GM12872 (cell line): ENCODE data around the gene UNC13A.

Source experiments
- TF ChIP-seq, protein P1 (sequence below): IDR thresholded peaks from 3 replicates; pipeline ENCODE4 v1.5.1; 2011; ENCODE audit warnings: low read depth, mild to moderate bottlenecking, low read length, moderate library complexity; ENCODE audit not compliant: insufficient read depth

UNC13A gene

DNA sequence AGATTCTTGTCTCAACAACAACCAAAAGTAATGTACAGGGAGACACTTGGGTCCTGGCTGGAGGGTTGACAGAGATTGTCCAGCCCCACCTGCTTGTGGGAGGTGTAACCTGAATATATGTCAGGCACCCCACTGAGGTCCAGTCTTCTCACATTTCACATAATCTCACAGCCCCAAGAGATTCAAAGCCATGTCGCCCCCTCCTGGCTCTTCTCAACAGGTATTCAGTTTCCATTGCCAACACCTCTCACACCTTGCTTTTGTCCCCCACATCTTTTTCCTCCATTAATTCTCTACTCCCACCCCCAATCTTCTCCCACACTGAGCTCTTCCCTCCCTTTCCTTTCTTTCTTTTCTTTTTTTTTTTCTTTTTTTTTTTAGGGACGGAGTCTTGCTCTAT, 11.2 kb downstream of the UNC13A start:
- TF ChIP-seq, protein P1, sequence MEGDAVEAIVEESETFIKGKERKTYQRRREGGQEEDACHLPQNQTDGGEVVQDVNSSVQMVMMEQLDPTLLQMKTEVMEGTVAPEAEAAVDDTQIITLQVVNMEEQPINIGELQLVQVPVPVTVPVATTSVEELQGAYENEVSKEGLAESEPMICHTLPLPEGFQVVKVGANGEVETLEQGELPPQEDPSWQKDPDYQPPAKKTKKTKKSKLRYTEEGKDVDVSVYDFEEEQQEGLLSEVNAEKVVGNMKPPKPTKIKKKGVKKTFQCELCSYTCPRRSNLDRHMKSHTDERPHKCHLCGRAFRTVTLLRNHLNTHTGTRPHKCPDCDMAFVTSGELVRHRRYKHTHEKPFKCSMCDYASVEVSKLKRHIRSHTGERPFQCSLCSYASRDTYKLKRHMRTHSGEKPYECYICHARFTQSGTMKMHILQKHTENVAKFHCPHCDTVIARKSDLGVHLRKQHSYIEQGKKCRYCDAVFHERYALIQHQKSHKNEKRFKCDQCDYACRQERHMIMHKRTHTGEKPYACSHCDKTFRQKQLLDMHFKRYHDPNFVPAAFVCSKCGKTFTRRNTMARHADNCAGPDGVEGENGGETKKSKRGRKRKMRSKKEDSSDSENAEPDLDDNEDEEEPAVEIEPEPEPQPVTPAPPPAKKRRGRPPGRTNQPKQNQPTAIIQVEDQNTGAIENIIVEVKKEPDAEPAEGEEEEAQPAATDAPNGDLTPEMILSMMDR = peak; percentile 41; the same call in 2 of the 3 replicates

DNA sequence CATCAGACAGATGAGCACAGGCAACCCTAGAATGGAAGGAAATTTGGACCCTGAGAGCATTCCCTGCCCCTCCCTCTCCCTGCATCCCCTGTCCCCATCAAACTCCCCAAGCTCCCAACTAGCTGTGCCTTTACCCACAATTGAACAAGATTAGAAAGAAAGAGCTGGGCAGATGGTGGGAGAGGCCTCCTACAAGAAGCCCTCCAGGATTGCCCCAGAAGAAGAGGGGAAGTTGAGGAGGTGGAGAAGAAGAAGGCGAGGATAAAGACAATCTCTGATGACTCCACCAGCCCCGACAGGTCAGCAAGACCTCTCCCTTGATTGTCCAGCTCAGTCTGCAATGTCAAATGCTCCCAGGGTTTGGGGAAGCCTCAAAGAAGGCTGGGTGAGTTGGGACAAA, 11.9 kb downstream of the UNC13A start:
- TF ChIP-seq, protein P1 = no peak

DNA sequence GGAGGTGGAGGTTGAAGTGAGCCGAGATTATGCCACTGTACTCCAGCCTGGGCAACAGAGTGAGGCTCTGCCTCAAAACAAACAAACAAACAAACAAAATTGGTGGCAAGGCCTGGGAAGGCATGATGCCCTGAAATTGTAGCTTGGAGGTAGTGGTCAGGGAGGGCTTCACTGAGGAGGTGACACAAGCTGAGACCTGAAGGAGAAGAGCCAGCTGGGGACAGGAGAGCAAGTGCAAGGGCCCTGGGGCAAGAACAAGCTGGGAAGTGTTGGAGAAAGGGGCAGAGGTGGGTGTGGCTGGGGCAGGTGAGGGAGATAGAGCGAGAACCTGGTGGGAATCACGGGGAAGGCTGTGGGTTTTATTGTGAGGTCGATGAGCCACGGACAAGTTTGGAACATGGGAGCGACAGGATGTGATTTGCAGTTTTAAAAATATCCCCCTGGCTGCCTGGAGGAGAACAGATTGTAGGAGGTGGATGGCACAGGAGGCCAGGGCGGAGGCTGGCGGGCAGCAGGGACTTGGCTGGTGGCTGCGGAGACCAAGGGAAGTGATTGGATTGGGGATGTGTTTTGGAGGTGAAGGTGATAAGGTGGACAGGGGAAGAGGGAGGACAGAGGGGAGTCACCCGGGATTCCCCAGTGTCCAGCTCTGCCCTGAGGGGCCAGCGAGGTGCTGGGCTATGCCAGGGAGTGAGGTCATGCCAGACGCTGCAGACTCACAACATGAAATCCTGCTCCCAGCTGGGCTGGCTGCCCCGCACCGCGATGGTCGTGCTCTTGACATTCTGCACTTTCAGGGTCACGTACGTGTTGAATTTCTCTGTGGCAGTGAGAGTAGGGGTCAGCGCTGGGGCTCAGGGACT, 14.0 kb downstream of the UNC13A start:
- TF ChIP-seq, protein P1 = no peak

DNA sequence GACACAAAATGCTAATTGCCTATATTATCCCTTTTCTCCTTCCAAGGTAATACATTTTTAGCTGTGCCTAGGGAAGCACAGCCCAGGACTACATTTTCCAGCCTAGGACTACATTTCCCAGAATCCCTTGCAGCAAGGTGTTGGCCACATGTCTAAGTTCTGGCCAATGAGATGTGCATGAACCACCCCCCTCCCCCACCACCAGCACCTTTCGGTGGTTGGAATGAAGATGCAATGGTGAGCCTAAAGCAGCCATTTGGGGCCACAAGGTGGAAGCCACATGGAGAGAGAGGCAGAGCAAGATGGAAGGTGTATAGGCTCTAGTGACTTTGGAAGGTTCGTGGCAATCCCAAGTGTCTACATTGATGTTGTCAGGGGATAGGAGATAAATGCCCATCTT, 16.2 kb downstream of the UNC13A start:
- TF ChIP-seq, protein P1 = no peak

DNA sequence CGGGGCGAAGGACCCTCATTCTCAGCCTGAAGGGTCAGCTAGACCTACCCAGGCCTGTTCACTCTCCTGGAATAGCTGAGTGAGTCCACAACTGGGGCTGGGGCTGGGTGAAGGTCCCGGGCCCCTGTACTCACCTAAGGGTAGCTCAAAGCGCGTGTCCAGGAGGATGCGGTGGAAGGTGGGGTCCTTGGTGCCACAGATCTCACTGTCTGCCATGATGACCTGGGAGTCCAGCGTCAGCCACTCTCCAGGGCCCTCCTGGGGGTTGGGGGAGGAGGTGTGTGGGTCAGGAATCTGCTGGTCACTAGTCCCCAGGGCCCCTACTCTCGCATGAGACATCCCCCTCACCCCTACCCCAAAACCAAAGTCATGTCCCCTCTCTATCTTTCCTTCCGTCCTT, 18.7 kb downstream of the UNC13A start:
- TF ChIP-seq, protein P1 = no peak

DNA sequence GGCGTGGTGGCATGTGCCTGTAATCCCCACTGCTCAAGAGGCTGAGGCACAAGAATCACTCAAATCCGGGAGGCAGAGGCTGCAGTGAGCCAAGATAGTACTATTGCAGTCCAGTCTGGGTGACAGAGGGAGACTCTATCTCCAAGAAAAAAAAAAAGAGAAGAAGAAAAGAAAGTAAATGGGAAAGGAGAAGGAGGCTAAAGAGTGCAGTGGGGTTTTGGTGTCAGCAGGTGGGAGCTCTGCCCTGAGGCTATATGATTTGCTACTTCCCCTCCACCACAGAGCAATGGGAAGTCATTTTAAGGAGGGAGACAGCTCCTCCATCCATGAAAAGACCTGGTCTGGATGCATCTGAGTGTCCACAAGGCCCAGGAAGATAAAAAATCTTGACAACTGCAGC, 23.1 kb downstream of the UNC13A start:
- TF ChIP-seq, protein P1 = no peak

DNA sequence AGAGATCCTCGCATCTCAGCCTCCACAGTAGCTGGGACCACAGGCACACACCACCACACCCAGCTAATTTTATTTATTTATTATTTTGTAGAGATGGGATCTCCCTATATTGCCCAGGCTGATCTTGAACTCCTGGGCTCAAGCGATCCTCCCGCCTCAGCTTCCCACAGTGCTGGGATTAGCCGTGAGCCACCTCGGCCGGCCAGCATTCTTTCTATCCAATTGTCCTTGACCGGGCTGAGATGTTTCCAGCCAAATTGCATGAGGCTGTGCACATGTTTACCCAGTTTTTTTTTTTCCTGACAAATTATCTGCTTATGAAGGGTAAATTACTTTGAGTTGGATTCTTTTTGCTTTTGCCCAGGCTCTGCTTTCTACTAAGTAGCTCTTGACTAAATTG, 28.2 kb downstream of the UNC13A start:
- TF ChIP-seq, protein P1 = no peak
